HG03520 (cell line): ENCODE measurements around the gene MTHFD2.
"Not testable (repeated sequence)": the region's sequence is repeated elsewhere in the genome, so short reads cannot be mapped to it uniquely, and the experiment has no call there.

Experiments
- ATAC-seq: cut with Tn5 transposase; IDR thresholded peaks from one replicate; pipeline ENCODE4 v1.9.1; 2021; ENCODE audit warnings: mild to moderate bottlenecking, moderate library complexity; ENCODE audit not compliant: unreplicated experiment

MTHFD2 gene

GRCh38 chr2:74198461-74199274 is at the start of gene MTHFD2:
Gene MTHFD2 (plus strand): TSS chr2:74198615. CDS start chr2:74198642, 27 bp downstream.
- peak; percentile 86 for ATAC-seq

GRCh38 chr2:74149247-74149525 is 49.2 kb upstream of the MTHFD2 start:
- ATAC-seq, result no peak

- no peak for ATAC-seq
Measured at GRCh38 chr2:74149570-74150319, 48.7 kb upstream of the MTHFD2 start.

GRCh38 chr2:74152954-74153353 is 45.5 kb upstream of the MTHFD2 start:
- no peak for ATAC-seq

- no peak for ATAC-seq
Measured at GRCh38 chr2:74155830-74156229, 42.6 kb upstream of the MTHFD2 start.

GRCh38 chr2:74162951-74163350 is 35.5 kb upstream of the MTHFD2 start:
- no peak for ATAC-seq

GRCh38 chr2:74164761-74165160 is 33.7 kb upstream of the MTHFD2 start:
- no peak for ATAC-seq

GRCh38 chr2:74168739-74169138 is 29.7 kb upstream of the MTHFD2 start:
- no peak for ATAC-seq

GRCh38 chr2:74174909-74175308 is 23.5 kb upstream of the MTHFD2 start:
- no peak for ATAC-seq

GRCh38 chr2:74177696-74178095 is 20.7 kb upstream of the MTHFD2 start:
- ATAC-seq, result no peak

- ATAC-seq, result peak; percentile 81
Measured at GRCh38 chr2:74178211-74179062, 20.0 kb upstream of the MTHFD2 start, which contains the start of gene MOB1A. Gene MOB1A (minus strand): TSS chr2:74178879. CDS start chr2:74178674, 205 bp downstream.

- peak; percentile 3 for ATAC-seq
Measured at GRCh38 chr2:74179063-74179865, 19.2 kb upstream of the MTHFD2 start.

- ATAC-seq, result peak; percentile 19
Measured at GRCh38 chr2:74181739-74182138, 16.7 kb upstream of the MTHFD2 start.

- ATAC-seq, result no peak
Measured at GRCh38 chr2:74183878-74184277, 14.5 kb upstream of the MTHFD2 start.

- ATAC-seq, result peak; percentile 58
Measured at GRCh38 chr2:74186038-74186437, 12.4 kb upstream of the MTHFD2 start.

- ATAC-seq, result not testable (repeated sequence)
Measured at GRCh38 chr2:74186706-74187105, 11.7 kb upstream of the MTHFD2 start.

GRCh38 chr2:74188018-74188601 is 10.3 kb upstream of the MTHFD2 start:
- no peak for ATAC-seq

GRCh38 chr2:74188696-74189095 is 9.7 kb upstream of the MTHFD2 start:
- ATAC-seq, result no peak

- ATAC-seq, result no peak
Measured at GRCh38 chr2:74191596-74192380, 6.6 kb upstream of the MTHFD2 start.
